GM19467 (cell line): ENCODE measurements around the gene SPEG.
"Not testable (repeated sequence)": the region's sequence is repeated elsewhere in the genome, so short reads cannot be mapped to it uniquely, and the experiment has no call there.

Source experiments
- ATAC-seq: cut with Tn5 transposase; IDR thresholded peaks from one replicate; pipeline ENCODE4 v1.9.1; 2021; ENCODE audit warnings: mild to moderate bottlenecking, moderate library complexity; ENCODE audit not compliant: unreplicated experiment

SPEG gene

DNA sequence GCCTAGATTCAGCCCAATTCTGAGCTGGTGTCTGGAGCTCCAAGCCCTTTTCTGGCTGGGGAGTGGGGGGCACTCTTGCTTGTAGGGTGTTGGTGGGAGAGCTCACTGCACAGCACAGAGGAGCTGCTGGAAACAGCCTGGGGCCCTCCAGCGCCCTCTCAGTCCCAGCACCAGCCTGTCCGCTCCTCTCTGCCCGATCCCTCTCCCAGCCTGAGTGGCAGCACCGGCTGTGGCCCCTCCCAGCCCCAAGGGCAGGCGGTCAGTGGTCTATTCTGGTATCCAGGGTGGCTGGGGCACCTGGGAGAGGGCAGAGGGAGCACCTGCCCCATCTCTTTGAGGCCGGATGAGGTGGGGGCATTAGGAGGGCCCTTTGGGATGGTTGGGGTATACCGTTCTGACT is 29.7 kb upstream of the SPEG start:
- ATAC-seq = no peak

DNA sequence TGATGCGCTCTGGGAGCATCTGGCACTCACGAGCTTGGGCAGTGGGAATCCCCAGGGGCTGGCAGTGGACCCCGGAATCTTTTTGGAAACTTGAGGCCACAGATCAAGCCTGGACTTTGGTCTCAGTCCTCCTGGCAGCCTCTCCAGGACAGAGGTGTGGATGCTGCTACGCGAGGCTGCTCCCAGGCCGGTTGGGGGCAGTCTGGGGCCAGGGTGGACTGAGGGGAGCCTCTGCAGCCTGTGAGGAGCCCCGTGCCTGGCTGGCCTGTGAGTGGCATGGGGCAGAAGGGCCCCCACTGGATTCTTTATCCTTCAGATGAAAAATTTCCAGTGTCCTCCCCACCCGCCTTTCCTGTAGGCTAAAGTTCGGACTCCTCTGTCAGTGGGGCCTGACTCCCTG is 29.2 kb upstream of the SPEG start:
- ATAC-seq = no peak

DNA sequence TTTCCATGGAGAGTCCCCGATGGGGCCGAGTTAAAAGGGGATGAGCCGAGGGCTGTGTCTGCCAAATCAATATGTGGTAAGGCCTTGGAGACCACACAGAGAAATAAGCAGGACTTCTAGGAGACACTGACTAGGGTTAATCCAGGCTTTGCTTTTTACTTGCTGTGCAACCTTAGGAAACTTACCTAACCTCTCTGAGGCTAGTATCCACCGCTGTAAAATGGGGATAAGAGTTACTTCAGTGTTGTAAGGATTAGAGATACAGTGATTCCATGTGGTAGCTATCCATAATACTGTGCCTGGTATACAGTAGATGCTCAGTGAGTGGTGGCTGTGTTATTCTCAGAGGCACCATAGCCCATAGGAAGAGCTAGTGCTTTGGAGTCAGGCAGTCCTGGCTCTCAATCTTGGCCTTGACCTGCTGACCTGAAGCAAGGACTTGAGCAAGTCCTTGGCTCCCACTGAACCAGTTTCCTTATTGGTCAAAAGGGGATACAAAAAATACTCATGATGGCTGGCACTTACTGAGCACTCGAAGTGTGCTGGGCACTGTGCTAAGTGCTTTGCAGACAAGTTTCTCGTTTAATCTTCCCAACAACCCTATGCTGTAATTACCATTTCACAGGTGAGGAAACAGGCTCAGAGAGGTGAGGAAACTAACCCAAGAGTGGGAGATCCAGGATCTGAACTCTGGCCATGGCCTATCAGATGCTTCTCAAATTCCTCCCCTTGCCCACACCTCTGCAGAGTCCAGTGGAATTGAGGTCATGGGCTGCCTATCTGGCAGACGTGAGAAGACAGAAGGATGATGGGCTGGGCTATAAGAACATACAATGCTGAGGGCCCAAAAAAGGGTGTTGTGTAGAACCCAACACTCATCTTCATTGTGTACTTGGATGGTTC is 28.4 kb upstream of the SPEG start:
- ATAC-seq = no peak

DNA sequence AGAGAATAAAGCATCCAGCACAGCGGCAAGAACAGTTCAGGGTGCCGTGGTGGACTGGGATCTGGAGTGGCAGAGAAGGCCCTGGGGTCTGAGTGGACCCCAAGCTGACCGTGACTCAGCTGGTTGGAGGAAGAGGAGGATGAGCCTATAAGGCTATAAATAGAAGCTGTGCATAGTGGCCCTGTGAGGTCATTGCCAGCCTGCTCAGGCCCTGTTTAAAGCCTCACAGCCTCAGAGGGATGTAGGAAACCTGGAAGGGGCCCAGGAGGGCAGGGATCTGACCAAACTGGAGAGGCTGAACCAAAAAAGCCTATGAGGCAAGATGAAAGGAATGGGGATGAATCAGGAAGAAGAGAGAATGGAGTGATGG is 27.8 kb upstream of the SPEG start:
- ATAC-seq = no peak

DNA sequence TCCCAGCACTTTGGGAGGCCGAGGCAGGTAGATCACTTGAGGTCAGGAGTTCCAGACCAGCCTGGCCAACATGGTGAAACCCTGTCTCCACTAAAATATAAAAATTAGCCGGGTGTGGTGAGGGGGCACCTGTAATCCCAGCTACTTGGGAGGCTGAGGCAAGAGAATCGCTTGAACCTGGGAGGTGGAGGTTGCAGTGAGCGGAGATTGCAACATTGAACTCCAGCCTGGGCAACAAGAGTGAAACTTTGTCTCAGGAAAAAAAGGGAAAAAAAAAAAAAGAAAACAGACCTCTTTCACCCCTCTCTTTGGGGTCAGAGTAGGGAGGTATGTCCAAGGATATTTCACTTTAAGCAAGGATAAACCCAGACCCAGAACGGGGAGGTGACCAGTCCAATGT is 27.3 kb upstream of the SPEG start:
- ATAC-seq = not testable (repeated sequence)

DNA sequence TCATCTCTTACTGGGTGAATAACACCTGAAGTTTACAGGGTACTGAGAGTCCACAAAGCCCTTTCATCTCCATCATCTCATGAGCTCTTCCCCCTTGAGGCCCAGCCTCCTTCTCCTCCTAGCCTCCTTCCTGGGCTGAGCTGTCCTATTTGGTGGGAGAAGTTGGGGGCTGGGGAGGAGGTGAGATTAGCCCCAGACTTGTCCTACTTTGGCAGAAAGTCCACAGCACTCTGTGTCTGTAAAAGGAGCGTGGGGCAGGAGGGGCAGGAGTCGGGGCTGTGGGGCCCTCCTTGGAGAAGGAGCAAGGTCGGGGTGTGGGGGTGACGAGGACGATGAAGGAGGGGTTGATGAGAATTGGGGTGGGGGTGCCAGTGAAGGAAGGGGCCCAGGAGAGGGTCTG is 26.4 kb upstream of the SPEG start:
- ATAC-seq = no peak

DNA sequence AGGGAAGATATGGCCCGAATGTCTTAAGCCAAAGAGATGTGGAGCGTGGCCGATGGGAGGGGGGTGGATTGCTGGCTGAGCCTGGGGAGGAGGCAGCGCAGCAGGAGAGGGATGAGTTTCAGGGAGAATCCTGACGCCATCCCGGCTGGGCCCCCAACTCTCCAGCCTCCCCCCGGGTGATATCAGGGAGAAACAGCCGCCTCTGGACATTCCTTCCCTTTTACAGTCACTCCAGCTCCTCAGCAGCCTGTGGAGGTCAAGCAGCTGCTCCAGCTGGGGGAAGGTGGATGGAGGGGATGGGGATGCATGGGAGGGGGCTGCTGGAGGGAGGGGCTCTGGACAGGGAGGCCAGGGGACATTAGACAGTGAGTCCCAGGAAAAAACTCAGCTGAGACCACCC is 26.0 kb upstream of the SPEG start:
- no peak for ATAC-seq

DNA sequence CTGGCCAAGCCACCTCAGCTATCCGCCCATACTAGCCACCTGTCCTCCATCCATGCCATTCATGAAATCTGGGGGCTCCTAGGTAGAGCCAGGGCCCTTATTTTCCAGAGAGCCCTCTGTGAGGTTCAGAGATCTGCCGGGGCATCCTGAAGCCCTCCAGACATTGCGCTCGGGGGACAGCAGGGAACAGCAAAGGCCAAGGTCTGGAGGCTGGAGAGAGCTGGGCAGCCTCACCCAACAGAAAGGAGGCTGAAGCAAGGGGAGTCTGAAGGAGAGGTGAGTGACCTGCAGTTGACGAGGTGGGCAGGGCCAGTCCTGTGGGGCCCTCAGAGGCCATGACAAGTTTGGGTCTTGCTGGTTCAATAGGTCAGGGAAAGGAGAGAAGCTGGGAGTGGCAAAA is 25.0 kb upstream of the SPEG start:
- ATAC-seq = no peak

DNA sequence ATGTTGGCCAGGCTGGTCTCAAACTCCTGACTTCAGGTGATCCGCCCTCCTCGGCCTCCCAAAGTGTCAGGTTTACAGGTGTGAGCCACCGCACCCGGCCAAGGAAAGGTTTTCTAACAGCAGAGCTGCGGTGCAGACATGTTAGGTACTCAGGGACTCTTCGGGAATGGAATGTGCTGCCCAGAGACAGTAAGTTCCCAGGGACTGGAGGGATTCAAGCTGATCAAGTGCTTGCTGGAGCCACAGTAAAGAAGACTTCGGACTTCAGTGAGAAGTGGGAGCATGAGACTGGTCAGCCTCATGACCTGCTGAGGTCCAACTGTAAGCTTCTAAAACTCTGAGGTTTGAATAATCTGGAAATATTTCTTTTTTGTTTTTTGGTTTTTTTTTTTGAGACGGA is 24.3 kb upstream of the SPEG start:
- ATAC-seq = no peak

DNA sequence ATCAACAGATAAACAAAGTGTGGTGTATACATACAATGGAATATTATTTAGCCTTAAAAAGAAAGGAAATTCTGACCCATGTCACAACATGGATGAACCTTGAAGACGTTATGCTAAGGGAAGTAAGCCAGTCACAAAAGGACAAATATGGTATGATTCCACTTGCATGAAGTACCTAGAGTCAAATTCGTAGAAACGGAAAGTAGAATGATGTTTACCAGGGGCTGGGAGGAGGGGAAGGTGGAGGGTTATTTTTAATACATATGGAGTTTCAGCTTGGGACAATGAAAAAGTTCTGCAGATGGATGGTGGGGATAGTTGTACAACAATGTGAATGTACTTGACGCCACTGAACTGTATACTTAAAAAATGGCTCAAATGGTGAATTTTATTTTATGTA is 19.8 kb upstream of the SPEG start:
- ATAC-seq = no peak

DNA sequence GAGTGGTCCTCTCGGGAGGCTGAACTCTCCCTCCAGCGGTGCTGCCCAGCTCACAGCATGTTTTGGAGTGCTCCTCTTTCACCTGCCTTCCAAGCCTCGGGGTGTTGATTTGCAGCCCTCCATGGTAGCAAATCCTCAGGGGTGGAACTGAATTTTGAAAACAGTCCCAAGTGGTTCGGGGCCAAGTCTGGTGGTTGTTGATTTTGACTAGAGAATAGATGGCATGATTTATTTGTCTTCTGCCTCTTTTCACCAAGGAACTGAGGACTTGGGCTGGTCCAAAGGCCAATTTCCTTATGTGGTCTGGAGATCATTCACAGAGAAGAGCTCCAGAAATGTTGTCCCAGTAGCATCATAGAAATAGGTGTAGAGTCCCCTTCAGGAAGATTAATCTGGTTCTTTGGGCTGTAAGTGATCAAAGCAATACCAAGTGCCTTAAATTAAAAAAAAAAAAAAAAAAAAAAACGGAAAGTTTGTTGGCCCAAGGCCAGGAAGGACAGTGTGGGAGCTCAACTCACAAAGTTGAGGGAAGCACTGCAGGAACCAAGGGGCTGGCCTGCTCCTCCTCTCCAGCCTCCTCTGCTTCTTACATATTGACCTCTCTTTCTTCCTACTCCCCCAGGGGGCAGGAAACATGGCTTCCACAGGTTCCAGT is 18.9 kb upstream of the SPEG start:
- no peak for ATAC-seq

DNA sequence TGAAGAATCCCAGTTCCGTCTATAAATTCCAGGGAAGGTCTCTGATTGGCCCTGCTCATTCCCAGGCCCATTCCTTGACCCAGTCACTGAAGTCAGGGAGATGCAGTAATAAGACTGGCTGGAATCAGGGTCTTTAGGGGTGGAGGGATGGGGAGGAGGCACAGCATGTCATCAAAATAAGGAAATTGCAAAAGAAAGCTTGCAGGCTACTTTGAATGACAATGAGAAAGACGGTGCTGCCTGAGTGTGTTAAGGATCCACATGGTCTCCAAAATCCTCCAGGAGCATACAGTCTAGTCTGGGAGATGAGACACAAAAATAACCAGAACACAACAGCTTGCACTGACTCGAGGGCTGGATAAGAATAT is 18.4 kb upstream of the SPEG start:
- ATAC-seq = no peak

DNA sequence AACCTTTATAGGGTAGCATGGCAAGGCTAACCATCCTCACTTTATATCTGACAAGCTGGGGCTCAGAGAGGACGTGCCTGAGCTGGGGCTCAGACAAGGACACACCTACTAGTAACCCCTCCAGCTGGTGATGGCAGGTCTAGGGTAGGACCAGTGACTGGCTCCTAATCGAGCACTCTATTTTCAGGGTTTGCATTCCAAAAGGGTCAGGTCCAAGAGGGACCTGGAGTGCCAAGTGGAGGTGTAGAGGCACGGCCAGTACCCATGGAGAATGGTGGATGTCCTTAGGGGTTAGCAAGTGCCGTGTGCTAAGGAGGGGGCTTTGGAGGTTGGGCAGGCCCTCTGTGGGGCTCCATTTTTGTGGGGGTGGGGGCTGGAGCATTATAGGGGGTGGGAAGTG is 17.7 kb upstream of the SPEG start:
- ATAC-seq = no peak

DNA sequence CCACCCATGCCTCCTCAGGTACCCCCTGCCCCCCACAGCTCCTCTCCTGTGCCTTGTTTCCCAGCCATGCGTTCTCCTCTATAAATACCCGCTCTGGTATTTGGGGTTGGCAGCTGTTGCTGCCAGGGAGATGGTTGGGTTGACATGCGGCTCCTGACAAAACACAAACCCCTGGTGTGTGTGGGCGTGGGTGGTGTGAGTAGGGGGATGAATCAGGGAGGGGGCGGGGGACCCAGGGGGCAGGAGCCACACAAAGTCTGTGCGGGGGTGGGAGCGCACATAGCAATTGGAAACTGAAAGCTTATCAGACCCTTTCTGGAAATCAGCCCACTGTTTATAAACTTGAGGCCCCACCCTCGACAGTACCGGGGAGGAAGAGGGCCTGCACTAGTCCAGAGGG is 17.3 kb upstream of the SPEG start:
- ATAC-seq = no peak

DNA sequence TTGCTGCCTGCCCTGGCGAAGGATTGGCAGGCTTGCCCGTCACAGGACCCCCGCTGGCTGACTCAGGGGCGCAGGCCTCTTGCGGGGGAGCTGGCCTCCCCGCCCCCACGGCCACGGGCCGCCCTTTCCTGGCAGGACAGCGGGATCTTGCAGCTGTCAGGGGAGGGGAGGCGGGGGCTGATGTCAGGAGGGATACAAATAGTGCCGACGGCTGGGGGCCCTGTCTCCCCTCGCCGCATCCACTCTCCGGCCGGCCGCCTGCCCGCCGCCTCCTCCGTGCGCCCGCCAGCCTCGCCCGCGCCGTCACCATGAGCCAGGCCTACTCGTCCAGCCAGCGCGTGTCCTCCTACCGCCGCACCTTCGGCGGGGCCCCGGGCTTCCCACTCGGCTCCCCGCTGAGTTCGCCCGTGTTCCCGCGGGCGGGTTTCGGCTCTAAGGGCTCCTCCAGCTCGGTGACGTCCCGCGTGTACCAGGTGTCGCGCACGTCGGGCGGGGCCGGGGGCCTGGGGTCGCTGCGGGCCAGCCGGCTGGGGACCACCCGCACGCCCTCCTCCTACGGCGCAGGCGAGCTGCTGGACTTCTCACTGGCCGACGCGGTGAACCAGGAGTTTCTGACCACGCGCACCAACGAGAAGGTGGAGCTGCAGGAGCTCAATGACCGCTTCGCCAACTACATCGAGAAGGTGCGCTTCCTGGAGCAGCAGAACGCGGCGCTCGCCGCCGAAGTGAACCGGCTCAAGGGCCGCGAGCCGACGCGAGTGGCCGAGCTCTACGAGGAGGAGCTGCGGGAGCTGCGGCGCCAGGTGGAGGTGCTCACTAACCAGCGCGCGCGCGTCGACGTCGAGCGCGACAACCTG is 16.3 kb upstream of the SPEG start, which contains the start of gene DES:
Gene DES (plus strand): TSS at position 223 of the 857 bp plus-strand sequence. CDS start 86 bp downstream, at position 309.
- no peak for ATAC-seq

DNA sequence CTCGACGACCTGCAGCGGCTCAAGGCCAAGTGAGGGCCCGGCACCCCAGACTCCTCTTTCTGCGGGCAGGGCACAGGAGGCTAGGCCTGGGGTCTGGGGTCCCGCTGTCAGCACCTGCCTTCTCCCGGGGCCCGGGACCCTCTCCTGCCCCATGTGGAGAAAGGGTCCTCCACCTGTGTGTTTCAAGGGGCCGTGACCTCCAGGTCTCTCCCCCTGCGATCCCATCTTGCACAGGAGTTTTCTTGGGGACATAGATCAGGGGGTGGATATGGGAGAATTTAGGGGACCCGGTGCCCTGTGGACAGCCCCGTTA is 15.7 kb upstream of the SPEG start:
- ATAC-seq = no peak

DNA sequence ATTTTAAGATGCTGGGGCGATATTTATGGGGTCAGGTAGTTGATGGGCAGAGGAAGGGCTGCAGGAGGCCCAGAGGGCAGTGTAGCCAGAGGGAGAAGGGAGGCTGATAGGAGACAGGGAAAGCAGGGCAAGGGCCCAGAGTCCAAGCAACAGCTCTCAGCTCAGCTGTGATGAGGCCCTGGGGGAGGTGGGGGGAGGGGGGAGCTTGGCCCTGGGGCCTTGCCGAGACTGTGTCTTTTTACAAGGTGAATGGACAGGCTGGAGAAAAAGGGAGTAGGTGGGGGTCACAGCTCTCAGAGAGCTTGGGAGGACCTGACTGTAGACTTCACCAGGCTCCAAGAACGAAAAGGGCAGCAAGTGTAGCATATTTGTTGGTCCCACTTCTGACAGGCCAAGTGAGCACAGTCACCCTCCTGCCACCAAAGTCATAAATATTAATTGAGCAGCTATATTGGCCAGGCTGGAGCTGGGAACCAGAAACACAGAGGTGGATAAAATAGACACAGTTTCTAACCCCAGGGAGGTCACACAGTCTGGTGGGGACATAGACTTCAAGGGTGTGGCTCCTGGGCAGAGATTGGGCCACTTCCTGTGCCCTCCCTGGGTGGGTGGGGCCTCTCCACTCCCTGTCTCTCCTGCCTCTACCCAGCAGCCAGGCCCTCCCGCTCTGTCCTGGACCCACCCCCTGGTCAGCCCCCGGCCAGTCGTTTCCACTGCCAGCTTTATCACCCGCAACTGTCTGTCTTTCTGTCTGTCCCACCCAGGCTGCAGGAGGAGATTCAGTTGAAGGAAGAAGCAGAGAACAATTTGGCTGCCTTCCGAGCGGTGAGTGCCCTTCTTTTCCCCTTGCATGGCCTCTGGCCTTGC is 15.1 kb upstream of the SPEG start:
- ATAC-seq = no peak

DNA sequence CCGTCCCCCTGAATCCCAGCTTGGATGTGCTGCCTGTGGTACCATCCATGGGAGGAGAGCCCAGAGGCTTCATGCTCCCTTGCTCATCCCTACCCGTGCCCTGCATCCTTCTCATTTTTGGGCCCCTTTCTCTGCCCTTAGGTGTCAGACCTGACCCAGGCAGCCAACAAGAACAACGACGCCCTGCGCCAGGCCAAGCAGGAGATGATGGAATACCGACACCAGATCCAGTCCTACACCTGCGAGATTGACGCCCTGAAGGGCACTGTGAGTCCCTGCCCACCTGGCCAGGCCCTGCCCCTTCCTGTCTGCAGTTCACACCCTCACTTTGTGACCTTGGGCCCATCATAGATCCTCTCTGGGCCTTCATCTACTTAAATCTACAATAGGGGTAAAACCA is 14.0 kb upstream of the SPEG start:
- ATAC-seq = no peak

DNA sequence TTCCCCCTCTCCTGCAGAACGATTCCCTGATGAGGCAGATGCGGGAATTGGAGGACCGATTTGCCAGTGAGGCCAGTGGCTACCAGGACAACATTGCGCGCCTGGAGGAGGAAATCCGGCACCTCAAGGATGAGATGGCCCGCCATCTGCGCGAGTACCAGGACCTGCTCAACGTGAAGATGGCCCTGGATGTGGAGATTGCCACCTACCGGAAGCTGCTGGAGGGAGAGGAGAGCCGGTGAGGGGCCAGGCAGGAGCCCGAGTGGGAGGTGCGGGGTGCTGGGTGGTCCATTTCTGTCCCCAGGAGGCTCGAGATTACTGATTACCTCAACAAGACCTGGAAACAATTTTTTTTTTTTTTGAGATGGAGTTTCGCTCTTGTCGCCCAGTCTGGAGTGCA is 13.3 kb upstream of the SPEG start:
- no peak for ATAC-seq

DNA sequence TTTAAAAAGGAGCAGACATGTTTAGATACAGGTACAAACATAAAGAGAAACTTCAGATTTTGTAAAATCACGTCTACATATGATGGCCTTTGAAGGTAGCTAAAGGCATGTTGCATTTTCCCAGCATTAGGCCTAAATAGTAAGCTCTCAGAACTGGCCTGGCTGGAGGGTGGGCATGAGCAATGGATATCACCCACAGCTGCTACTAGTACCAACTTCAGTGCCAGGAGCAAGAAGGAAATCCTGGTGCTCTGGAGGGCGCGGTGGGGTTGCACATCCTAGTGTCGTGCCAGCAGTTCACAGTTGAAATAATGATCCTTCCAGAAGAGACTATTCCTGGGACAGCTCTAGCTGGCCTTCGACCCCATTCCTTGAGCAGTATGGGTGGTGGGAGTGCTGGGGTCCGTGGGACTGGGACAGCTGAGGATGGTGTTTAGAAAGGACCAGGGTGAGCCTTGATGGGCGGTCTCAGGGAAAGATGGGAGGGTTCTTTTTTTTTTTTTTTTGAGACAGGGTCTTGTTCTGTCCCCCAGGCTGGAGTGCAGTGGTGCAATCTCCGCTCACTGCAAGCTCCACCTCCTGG is 11.6 kb upstream of the SPEG start:
- no peak for ATAC-seq
